ENCODE results near the gene SMARCC1.

GRCh38 chr3:47607335-47607734, 174.4 kb downstream of the SMARCC1 start:
- TF ChIP-seq CTCF (IDR thresholded peaks at IDR 0.05) (no peak), POLR2A (IDR thresholded peaks at IDR 0.05) (no peak)

Measured in esophagus squamous epithelium (tissue), 4 donors.